ENCODE measurements around the gene IAH1. TPM values are rescaled to one million over a fixed set of nuclear protein-coding genes. Genes with fewer than 3 reads are reported as not detected.

Gene IAH1
- total RNA-seq, 1 donor from 2014 or later = 40.2 TPM

DNA sequence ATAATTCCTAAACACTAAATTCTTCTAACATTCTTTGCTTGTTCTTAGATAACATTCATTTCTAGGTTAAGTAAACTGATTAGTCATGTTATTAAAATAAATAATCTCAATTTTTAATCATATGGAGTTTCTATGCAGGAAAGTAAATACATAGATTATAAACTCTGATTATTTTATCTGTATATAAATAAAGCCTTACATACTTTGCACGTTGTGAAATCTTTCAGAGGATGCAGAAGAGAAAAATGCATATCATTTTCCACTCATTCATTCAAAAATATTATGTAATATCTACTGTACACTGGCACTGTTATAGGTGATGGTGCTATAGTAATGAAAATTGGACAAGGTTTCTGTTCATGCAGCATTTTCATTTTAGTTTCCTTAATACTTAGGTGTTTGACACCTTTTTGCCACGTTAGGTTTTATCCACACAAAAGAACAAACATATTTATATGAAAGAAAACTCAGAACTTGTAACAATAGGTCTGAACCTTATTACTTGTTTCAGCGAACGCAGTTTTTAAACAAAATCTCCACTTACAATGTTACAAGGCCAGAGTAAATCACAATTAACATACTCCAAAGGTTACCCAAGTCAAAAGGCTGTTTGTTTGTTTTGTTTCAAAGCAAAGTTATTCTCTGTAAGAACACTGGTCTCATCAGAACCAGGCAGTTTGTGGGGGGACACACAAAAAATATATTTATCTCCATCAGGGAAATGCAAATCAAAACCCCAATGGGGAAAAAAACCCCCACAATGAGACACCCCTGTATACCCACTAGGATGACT lies 53.8 kb downstream of the IAH1 start:
- DNase-seq (ENCODE audit: low read depth, low spot score) = no peak

DNA sequence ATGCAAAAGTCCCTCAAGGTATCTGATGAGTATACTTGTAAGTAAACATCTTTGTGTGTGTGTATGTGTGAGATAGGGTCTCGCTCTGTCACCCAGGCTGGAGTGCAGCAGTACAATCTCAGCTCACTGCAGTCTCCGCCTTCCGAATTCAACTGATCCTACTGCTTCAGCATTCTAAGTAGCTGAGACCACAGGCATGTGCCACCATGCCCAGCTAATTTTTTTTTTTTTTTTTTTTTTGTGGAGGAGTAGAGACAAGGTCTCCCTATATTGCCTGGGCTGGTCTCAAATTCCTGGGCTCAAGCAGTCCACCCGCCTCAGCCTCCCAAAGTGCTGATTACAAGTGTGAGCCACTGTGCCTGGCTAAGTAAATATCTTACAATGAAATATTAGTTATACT lies 58.1 kb downstream of the IAH1 start:
- DNase-seq (ENCODE audit: low read depth, low spot score) = no peak

DNA sequence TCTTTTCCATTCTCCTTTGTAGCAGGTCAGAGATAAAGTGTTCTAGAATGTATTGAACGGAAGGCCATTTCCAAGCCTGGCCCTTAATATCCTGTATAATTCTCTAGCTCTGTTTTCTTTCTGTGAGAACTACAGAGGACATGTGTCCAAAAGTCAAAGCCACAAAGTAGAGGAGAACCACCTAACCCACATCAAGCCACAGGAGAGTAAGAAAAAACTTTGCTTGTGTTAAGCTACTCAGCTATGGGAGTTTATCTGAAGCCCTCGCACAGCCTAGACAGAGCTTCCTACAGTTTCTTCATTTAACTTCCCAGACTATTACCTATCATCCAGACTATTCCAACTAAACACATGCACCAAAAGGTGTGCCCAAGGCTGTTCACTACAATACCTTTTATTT lies 59.3 kb downstream of the IAH1 start:
- DNase-seq (ENCODE audit: low read depth, low spot score) = no peak

DNA sequence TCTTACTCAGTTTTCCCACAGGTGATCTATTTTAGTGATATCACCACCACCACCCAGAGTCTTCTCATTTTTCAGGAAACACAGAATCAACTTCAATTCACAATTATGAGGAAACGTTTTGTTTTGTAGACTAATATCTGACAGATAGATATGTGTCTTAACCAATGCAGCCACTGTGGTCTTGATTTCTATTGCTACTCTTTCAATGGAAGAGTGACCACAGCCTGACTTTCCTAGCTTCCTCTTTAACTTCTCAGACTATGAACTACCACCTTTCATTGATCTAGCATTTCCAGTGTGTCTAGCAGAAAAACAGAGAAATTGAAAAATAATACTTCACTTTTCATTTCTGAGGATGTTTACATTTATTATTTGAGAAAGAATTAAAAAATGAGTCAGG lies 60.8 kb downstream of the IAH1 start:
- no peak for DNase-seq (ENCODE audit: low read depth, low spot score)

DNA sequence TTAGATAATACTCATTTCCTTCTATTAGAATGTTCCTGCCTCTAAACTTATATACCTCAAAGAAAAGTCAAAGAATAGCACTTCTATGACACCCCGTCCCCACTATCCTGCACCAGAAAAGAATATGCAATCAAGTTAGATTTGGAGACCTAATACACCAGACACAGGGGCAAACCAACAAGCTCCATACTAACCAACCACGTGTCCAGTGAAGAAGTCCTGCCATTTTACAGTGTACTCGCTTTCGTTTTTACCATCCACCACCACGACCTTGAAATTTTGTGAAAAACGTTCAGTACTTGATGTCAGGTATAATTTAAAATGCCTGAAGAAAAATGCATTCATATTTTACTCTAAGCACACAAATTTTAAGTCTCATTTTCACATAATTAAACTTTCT lies 62.2 kb downstream of the IAH1 start:
- no peak for DNase-seq (ENCODE audit: low read depth, low spot score)

DNA sequence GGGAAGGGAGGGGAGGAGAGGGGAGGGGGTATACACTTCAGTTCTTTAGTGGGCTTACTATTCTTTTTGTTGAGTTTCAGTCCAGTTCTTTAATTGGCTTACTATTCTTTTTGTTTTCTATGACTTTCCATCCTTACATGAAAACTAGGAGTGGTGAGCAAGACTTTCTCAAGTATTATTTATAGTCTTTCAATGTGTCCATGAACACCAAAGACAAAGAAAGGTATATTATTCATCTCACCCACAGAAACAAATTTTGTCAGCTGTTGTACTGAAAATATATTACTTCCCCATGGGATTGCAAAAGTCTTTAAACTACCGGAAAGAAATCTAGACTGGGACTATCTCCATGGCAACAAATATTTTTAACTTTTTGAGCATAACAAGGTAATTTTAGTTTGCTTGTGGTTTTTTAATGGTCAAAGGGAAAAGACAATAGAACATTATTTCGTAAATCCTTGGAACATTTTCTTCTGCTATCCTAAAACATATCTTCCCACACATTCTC lies 63.7 kb downstream of the IAH1 start:
- no peak for DNase-seq (ENCODE audit: low read depth, low spot score)

Other genes starting within 250 kb of the IAH1 start
- gene ITGB1BP1, start 51.0 kb upstream of the IAH1 start, total RNA-seq = 47.2 and 53.1 TPM in 2 replicates
- 53.8 and 54.5 TPM in 2 replicates for gene CPSF3, start 50.9 kb upstream of the IAH1 start, total RNA-seq
- gene ADAM17, start 81.3 kb downstream of the IAH1 start, total RNA-seq = 50.5 and 72.9 TPM in 2 replicates
- gene YWHAQ, start 156.4 kb downstream of the IAH1 start, total RNA-seq = 279 and 306 TPM in 2 replicates

Measured in pulmonary artery endothelial cell (primary cell).